Measurements from ENCODE around the gene RALGPS1.

RALGPS1 gene

GRCh38 chr9:126904586-126904985 lies 10.0 kb upstream of the RALGPS1 start:
- in situ Hi-C loops (cut with MboI; ENCODE audit: low sequenced_read_pairs) = no loop called here

GRCh38 chr9:126906091-126906490 lies 8.5 kb upstream of the RALGPS1 start:
- in situ Hi-C loops (cut with MboI; ENCODE audit: low sequenced_read_pairs) = no loop called here

DNA sequence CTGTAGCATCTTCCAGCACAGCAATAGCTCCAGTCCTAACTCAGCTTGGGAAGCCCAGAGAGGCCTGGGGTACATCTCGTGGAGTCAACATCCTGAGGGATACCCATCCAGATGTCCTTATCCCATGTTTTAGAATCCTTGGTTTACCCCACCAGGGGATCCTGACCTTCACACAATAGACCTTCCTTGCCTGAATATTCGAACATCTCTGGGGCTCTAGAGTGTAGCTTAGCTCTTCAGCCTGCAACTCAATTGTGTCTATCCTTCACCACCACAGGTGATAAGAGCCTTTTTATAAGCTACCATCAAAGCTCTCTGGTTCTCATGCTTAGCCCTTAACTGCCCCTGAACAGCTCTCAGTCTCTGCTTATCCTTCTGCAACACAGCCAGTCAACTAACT lies 7.5 kb upstream of the RALGPS1 start:
- in situ Hi-C loops (cut with MboI; ENCODE audit: low sequenced_read_pairs) = no loop called here

- in situ Hi-C loops (cut with MboI; ENCODE audit: low sequenced_read_pairs) = no loop called here
These were observed 767 bp downstream of the RALGPS1 start for GRCh38 chr9:126915281-126915816.

GRCh38 chr9:126915846-126916543 lies 1.4 kb downstream of the RALGPS1 start:
- in situ Hi-C loops (cut with MboI; ENCODE audit: low sequenced_read_pairs) = no loop called here

- in situ Hi-C loops (cut with MboI; ENCODE audit: low sequenced_read_pairs) = no loop called here
These were observed 2.3 kb downstream of the RALGPS1 start for GRCh38 chr9:126916909-126917308.

DNA sequence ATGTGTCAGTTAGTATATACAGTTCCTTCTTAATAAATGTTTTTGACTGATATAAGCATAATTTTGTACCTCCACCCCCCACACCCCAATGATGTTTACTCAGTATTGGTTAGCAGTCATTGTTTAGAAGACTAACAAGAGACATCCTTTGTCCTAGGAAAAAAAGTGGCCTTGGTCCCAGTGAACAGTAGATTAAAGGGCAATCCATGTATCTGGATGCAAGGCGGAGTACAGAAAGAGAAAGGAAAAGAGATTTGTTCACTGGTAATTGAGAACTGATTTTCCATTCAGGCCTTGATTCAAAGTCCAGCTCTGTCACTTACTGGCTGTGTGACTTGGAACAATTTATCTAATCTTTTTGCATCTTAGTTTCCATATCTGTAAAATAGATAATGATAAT lies 4.6 kb downstream of the RALGPS1 start:
- in situ Hi-C loops (cut with MboI; ENCODE audit: low sequenced_read_pairs) = no loop called here

DNA sequence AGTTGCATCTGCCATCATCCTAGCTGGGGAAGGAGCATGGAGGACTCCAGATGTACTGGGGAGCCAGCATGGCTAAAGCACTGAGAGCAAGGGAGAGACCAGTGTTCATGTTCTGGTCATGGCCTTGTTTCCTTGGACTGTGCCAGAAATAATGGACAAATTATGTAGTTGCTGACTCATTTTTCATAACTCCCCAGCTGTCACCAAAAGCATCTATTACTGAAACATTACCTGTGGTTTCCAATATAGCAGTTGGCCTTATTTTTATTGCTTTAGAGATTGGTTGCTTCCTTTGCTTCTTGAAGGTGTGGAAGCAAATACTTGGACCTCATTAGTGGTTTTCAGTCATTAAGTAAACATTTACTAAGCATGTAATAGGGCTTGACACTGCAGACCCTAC lies 11.3 kb downstream of the RALGPS1 start:
- in situ Hi-C loops (cut with MboI; ENCODE audit: low sequenced_read_pairs) = no loop called here

DNA sequence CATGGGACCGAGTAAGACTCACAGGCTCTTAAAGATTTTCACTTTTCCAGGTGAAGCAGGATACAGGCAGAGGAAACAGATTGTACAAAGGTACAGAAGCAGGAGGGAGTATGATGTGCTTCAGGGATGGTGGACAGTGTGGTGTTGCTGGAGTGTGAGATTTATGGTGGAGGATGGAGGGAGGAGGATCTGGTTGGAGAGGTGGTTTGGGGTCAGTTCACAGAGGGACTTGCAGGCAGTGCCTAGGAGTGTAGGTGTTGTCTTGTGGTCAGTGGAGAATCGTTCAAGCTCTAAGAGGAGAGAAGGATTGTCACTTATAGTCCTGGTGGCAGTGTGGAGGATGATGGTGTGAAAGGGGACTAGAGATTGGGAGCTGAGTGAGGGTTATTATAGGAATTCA lies 11.8 kb downstream of the RALGPS1 start:
- in situ Hi-C loops (cut with MboI; ENCODE audit: low sequenced_read_pairs) = no loop called here

GRCh38 chr9:126927419-126927818 lies 12.8 kb downstream of the RALGPS1 start:
- in situ Hi-C loops (cut with MboI; ENCODE audit: low sequenced_read_pairs) = no loop called here

- in situ Hi-C loops (cut with MboI; ENCODE audit: low sequenced_read_pairs) = no loop called here
These were observed 18.3 kb downstream of the RALGPS1 start for GRCh38 chr9:126932871-126933321.

GRCh38 chr9:126933334-126933980 lies 18.9 kb downstream of the RALGPS1 start:
- in situ Hi-C loops (cut with MboI; ENCODE audit: low sequenced_read_pairs) = no loop called here

GRCh38 chr9:126934441-126934840 lies 19.9 kb downstream of the RALGPS1 start:
- in situ Hi-C loops (cut with MboI; ENCODE audit: low sequenced_read_pairs) = no loop called here

DNA sequence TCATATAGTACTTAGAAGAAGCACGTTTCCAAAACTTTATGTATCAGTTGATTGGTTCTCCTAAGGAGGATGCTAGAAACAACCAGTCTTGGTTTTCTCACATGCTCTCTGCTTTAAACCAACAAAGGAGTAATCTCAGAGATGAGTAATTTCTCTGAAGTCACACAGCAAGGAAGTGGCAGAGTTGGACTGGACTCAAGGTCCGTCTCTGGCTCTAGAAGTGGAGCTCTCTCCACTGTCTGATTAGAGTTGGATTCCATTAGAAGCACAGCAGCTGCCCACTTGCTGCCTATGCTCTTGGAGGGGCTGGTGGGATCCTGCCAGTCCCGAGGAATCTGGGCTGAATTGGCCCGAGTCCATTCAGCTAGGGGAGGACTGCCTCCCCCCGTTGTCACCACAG lies 21.0 kb downstream of the RALGPS1 start:
- in situ Hi-C loops (cut with MboI; ENCODE audit: low sequenced_read_pairs) = no loop called here

GRCh38 chr9:126937444-126937843 lies 22.9 kb downstream of the RALGPS1 start:
- in situ Hi-C loops (cut with MboI; ENCODE audit: low sequenced_read_pairs) = no loop called here

GRCh38 chr9:126938327-126938726 lies 23.7 kb downstream of the RALGPS1 start:
- in situ Hi-C loops (cut with MboI; ENCODE audit: low sequenced_read_pairs) = no loop called here

DNA sequence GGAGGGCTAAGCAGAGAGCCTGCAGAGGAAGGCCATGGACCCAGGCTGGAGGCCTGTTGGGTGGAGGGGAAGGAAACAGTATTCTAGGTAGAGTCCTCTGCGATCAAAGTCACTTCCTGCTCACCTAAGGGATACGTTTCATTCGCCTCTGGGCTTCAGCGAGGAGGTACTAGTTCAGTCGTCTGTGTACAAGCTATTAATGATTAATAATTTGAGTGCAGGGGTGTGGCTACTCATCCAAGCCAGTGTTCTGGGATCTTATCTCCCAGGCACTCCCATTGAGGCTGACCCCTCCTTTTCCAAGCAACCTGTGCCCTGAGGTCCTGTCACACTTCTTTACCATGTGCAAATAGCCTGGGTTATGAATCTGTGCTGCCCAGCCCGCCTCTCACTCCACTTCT lies 25.2 kb downstream of the RALGPS1 start:
- in situ Hi-C loops (cut with MboI; ENCODE audit: low sequenced_read_pairs) = loop anchor here (5.0 kb wide), 1 partner anchor 262 kb away; no protein-coding TSS in a partner anchor

DNA sequence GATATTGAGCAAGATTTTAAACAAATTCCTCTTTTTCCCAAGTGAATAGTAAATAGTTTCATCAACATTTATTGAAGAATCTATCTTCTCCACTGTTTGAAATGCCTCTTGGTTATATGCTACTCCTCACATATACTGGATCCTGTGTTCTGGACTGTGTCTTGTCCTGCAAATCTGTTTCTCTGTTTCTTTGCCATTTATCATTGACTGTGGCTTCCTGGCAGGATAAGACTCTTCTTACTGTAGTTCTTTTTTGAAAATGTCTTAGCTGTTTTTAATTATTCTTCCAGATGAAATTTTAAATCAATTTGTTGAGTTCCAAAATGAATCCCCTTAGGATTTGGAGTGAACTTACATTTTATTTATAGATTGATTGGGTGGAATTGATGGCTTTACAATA lies 27.8 kb downstream of the RALGPS1 start:
- in situ Hi-C loops (cut with MboI; ENCODE audit: low sequenced_read_pairs) = loop anchor here (5.0 kb wide), 1 partner anchor 260 kb away; no protein-coding TSS in a partner anchor

- in situ Hi-C loops (cut with MboI; ENCODE audit: low sequenced_read_pairs) = no loop called here
These were observed 31.1 kb downstream of the RALGPS1 start for GRCh38 chr9:126945682-126946081.

- in situ Hi-C loops (cut with MboI; ENCODE audit: low sequenced_read_pairs) = no loop called here
These were observed 32.9 kb downstream of the RALGPS1 start for GRCh38 chr9:126947529-126947928.

- in situ Hi-C loops (cut with MboI; ENCODE audit: low sequenced_read_pairs) = no loop called here
These were observed 37.8 kb downstream of the RALGPS1 start for GRCh38 chr9:126952205-126952977.

Measured in HL-60/S4 (cell line).